Camera-type eye (tissue), 1 donor: Measurements from ENCODE around the gene TNPO2. TPM values are rescaled to one million over a fixed set of nuclear protein-coding genes. Genes with fewer than 3 reads are reported as not detected.

Experiments
- total RNA-seq: library from RNA; depleted of rRNA; stranded (reverse); fragments of >200 nt; gene quantifications from one replicate; pipeline ENCODE4 v1.2.3, GENCODE V29; 2014

The TNPO2 gene
- 92.0 TPM for total RNA-seq

DNA sequence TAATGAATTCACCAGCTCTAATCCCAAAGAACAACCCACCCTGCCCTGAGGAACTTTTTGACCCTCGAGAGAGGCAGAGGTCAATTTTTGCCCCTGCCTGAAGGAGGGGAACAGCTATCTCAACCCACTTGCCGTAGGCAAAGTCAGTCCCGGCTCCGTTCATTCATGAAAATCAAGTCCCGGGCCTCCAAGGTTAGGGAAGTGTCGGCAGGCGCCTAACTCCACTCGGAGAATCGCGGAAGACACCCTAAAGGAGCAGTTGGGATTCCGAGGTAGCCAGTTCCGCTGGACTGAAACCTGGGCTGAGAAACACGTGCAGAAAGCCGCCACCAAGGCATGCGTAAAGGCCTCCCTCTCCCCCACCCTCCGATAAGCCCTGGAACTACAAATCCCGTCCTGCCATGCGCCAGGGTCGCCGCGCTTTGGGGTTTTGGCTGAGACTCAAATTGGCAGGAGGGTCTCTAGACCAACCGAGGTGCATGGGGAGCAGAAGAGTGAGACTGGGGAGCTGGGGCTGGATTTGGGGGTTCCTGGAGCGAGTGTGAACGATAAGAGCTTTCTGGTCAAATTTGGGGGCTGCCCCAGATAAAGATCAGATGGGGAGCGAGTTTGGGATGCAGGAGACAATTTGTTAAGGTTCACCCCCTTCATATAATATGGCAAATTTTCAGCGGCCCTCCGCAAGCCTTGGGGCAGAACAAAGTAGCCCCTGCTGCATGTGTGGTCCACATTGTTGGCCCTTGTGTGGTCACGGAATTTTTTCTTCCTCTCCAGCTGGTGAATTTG, at the start of gene TNPO2:
TNPO2 (minus strand) TSS at position 292 of the 786 bp plus-strand sequence. CDS start 2,955 bp downstream, outside the sequence.

DNA sequence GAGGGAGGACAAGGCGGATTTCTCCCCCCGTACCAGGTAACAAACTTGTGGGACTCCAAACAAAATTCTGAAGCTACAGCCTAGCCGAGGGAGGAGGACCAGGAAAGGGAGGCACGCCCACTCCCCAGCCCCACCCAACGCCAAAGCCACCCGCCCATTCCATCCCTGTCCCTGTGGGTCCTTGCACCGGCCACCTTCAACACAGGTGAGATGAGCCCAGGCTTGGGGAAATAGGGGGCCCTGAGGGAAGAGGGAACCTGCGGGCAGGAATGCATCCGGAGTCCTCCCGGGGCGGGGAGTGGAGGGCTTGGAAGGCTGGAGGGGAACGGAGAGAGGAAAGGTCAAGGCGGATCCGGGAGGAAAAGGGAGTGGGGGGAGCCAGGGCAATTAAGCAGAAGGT, 27.9 kb upstream of the TNPO2 start, which contains the start of gene BEST2:
BEST2 (plus strand) TSS at position 157 of the 400 bp plus-strand sequence. CDS start 802 bp downstream, outside the sequence.

DNA sequence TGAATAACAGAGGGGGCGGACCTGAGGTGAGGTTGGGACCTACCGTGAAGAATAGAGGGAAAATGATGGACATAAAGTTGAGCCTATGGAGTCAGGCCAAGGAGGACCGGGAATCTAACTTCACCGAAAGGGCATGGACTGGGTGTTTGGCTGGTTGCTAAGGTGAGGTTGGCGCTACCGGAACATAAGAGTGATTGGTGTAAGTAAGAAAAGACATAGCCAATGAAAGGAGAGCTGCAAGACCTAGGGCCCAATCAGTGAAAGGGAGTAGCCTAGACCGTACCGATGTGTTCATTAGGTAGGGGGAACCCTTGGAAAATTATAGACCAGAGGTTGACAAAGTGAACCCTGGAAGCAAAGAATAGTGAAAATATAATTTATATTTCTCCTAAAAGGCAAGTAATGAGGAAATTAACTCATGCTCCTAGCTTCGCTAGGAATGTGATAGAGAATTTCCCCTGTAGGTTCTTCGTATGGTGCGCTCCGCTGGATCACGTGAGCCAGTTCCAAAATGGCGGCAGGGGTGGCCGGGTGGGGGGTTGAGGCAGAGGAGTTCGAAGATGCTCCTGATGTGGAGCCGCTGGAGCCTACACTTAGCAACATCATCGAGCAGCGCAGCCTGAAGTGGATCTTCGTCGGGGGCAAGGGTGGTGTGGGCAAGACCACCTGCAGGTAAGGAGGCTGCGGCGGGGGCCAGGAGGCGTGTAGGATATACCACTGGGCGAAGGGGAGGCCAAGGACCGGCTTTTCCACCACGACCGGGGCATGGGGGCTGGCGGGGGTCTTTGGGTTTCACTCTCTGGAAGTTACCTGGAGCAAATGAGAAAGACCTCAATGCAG, 13.5 kb upstream of the TNPO2 start, which contains the start of gene GET3:
GET3 (plus strand) TSS at position 503 of the 840 bp plus-strand sequence; CDS start at position 512, 9 bp downstream.

DNA sequence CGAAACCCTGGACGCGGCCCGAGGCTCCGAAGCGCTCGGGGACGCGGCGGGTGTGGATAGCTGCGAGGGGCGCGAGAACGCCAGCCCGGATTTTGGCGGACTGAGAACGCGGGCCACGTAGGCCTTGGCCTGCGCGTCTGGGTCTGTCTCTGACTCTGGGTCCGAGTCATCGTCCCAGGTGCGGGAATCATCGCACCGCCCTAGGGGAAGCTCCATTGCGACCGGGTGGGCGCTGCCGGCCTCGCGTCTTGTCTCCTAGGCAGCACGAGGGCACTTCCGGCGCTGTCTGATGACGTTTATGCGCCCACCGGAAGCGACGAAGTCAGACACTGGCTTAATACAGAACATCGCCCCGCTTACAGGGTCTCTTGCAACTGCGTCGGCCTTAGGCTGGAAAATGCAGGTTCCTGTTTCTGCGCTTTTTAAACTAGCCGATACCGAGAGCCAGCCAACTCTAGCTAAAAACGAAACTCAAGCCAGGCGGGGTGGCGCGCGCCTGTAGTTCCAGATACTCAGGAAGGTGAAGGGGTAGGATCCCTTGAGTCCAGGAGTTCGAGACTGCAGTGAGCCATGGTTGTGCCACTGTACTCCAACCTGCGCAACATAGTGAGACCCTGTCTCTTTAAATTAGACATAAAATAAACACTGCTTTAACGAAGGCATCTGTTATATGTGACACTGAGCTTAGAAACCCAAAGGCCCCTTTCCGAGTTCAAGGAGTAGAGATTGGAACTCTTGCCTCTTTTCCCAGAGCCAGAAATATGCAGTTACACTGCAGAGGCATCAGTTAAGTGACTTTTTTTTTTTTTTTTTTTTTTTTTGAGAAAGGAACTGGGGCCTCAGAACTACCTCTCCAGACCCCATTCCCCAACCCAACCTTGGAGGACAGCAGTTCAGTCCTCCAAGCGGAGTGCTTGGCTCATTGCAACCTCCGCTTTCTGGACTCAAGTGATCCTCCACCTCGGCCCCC, 27.1 kb downstream of the TNPO2 start, which contains the start of gene FBXW9:
FBXW9 (minus strand) TSS at position 266 of the 970 bp plus-strand sequence; CDS start at position 216, 50 bp downstream.

DNA sequence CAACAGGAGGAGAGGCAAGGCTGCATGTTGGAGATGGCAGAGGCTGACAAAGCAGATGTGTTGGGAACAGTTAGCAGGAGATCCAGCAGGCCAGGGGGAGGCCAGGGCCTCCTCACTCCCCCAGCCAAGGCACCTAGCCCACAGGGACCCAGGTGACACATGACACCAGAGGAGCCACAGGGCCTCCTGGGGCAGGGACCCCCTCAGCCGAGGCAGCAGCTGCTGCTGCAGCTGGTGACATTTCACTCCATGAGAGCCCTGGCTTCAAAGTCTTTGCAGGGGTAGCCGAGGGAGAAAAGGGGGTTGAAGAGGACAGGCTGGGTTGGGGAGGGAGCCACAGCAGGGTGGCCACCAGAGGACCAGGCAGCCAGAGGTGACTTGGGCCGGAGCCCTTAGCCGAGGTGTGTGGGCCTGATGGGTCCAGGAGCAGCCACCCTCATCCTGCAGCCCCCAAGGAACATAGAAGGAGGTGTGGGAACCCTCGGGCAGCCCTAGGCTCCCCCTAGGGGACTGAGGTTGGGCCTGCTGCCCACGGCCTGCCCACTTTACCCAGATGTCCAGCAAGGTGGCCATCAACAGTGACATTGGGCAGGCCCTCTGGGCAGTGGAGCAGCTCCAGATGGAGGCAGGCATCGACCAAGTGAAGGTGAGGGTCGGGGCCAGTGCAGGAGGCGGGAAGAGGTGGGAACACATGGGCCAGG, 36.1 kb downstream of the TNPO2 start, which contains the start of gene GNG14:
GNG14 (plus strand) TSS at position 503 of the 701 bp plus-strand sequence; CDS start at position 554, 51 bp downstream.

DNA sequence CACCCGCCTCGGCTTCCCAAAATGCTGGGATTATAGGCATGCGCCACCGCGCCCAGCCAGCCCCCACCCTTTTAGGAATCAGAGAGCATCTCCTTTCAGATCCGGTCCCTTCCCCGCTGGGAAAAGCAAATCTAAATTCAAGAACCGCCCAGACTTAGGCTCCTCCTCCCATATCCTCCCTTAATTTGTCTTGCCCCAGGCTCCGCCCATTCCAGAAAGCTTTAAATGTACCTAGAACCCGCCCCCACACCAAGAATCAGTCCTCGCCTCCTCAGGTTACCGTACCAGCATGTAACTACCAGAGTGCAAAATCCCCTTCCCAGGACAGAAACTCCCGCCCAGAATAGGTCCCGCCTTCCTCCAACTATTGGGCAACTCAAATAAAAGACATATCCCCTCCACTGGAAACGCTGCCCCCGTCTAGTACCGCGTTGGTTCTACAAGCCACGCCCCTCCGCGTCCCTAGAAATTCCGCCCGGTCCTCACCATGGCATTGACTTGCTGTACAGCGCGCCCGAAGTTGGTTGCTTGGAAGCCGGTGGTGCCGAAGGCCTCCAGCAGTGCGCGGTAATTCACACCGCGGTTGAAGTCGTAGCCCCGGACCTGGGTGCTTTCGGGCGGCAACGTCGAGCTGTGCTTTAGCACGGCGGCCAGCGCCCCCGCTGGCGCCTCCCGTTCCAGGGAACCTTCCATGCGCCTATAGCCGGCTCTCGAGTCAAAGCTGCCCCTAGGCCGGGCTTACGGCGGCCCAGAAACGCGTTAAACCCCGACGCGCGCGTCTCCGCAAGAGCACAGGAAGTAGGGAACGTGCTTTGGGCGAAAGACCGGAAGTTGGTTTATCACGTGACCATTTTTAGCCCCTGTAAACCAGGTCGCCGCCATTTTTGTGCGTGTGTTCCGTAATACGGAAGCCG, 42.4 kb downstream of the TNPO2 start, which contains the start of gene DHPS:
DHPS (minus strand) TSS at position 807 of the 914 bp plus-strand sequence; CDS start at position 693, 114 bp downstream.

DNA sequence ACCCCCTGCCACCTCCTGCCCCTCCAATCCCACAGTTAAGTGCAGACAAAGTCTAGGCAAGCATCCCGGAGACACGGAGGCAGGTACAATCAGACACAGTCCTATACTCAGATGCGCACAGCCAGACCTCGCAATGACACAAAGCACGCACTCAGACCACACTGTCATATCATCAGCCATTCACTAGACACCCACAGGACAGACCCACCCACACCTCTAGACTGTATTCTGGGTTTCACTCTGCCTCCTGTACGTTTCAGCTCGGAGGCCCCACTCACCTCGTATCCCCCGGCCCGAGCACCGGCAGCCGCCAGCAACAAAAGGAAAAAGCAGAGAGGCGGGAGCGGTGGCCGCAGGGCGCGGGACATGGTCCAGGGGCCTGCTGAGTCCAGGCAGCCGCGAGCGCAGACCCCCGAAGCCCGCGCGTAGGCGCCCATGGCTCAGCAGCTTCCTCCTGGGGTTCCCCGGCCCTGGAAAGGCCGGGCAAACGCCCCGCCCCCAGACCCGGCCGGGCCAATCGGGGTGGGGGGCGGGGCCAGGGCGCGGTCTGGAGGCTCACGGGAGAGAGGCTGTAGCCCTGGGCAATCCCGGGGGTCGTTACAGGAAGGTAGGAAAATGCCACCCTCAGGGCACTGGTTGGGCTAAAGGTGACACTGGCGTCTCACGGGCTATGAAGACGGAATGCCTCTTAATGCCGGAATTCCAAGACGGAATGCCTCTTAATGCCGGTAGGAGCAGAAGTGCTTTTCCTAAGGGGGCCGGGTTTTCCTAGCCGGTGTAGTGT, 57.3 kb downstream of the TNPO2 start, which contains the start of the genes MAN2B1 and WDR83:
MAN2B1 (minus strand) TSS at position 478 of the 784 bp plus-strand sequence; CDS start at position 437, 41 bp downstream.
WDR83 (plus strand) TSS at position 543 of the 784 bp plus-strand sequence. CDS start 2,984 bp downstream, outside the sequence.

Other genes starting within 250 kb of the TNPO2 start
- 20.2 TPM for gene ZNF709, start 239.1 kb downstream of the TNPO2 start, total RNA-seq
- 33.2 TPM for gene ZNF564, start 172.4 kb downstream of the TNPO2 start, total RNA-seq
- gene ZNF490, start 113.1 kb downstream of the TNPO2 start, total RNA-seq = 15.2 TPM
- gene ZNF791, start 113.0 kb downstream of the TNPO2 start, total RNA-seq = 47.4 TPM
- 35.4 TPM for gene MAN2B1, start 57.2 kb downstream of the TNPO2 start, total RNA-seq
- gene WDR83, start 57.1 kb downstream of the TNPO2 start, total RNA-seq = 6.7 TPM
- gene DHPS, start 42.1 kb downstream of the TNPO2 start, total RNA-seq = 154 TPM
- gene GNG14, start 35.9 kb downstream of the TNPO2 start, total RNA-seq = not detected
- 7.8 TPM for gene FBXW9, start 27.3 kb downstream of the TNPO2 start, total RNA-seq
- gene TRIR, start 10.8 kb upstream of the TNPO2 start, total RNA-seq = 144 TPM
- 49.4 TPM for gene GET3, start 13.6 kb upstream of the TNPO2 start, total RNA-seq
- gene BEST2, start 27.9 kb upstream of the TNPO2 start, total RNA-seq = 0.55 TPM
- 33.5 TPM for gene HOOK2, start 51.6 kb upstream of the TNPO2 start, total RNA-seq
- gene JUNB, start 67.6 kb upstream of the TNPO2 start, total RNA-seq = 194 TPM
- 290 TPM for gene PRDX2, start 77.9 kb upstream of the TNPO2 start, total RNA-seq
- not detected for gene THSD8, start 78.1 kb upstream of the TNPO2 start, total RNA-seq
- gene RNASEH2A, start 82.7 kb upstream of the TNPO2 start, total RNA-seq = 20.2 TPM
- gene RTBDN, start 110.6 kb upstream of the TNPO2 start, total RNA-seq = 8.6 TPM
- gene MAST1, start 114.6 kb upstream of the TNPO2 start, total RNA-seq = 23.3 TPM
- 15.1 TPM for gene DNASE2, start 157.5 kb upstream of the TNPO2 start, total RNA-seq
- gene KLF1, start 163.3 kb upstream of the TNPO2 start, total RNA-seq = 2.1 TPM
- 59.3 TPM for gene GCDH, start 167.2 kb upstream of the TNPO2 start, total RNA-seq
- gene SYCE2, start 195.4 kb upstream of the TNPO2 start, total RNA-seq = not detected
- 41.6 TPM for gene FARSA, start 209.8 kb upstream of the TNPO2 start, total RNA-seq
- 471 TPM for gene CALR, start 214.7 kb upstream of the TNPO2 start, total RNA-seq
- gene RAD23A, start 221.9 kb upstream of the TNPO2 start, total RNA-seq = 75.9 TPM
- 16.8 TPM for gene GADD45GIP1, start 233.3 kb upstream of the TNPO2 start, total RNA-seq
- gene DAND5, start 245.6 kb upstream of the TNPO2 start, total RNA-seq = 5.2 TPM